Lung (tissue), 12 donors: Measurements from ENCODE around the gene HMG20B. TPM values are rescaled to one million over a fixed set of nuclear protein-coding genes. Genes with fewer than 3 reads are reported as not detected.

Source experiments
- ATAC-seq: fragments of 200-7000 bp; cut with Tn5 transposase; one replicate; pipeline ENCODE4 v1.9.1; 2020; ENCODE audit warnings: moderate number of reproducible peaks; ENCODE audit not compliant: insufficient read depth, low FRiP score
- DNase-seq, 3 donors: peaks; one replicate each; pipeline ENCODE4 v3.0.0-alpha.2; 2013 to 2017
- H3K27ac ChIP-seq, 2 donors: one replicate each; pipeline ENCODE4 v1.5.1; 2013; ENCODE audit warnings: mild to moderate bottlenecking in 2 of 2, moderate library complexity in 2 of 2, control low read depth in 1 of 2, inconsistent platforms in 1 of 2, low read depth in 1 of 2, low read length in 1 of 2
- H3K27me3 ChIP-seq, 3 donors: one replicate each; pipeline ENCODE4 v1.5.1; 2013; ENCODE audit warnings: low read length in 2 of 3; ENCODE audit not compliant: control insufficient read depth in 3 of 3, insufficient read depth in 3 of 3
- H3K36me3 ChIP-seq, 4 donors: one replicate each; pipeline ENCODE4 v1.5.1; 2013; ENCODE audit warnings: low read length in 4 of 4, mild to moderate bottlenecking in 1 of 4, moderate library complexity in 1 of 4; ENCODE audit not compliant: control insufficient read depth in 4 of 4, insufficient read depth in 4 of 4
- H3K4me1 ChIP-seq, 5 donors: one replicate each; pipeline ENCODE4 v1.5.1; 2013; ENCODE audit warnings: low read length in 5 of 5, mild to moderate bottlenecking in 2 of 5, moderate library complexity in 1 of 5; ENCODE audit not compliant: control insufficient read depth in 5 of 5, insufficient read depth in 5 of 5
- H3K4me3 ChIP-seq: one replicate; pipeline ENCODE4 v1.5.1; 2013; ENCODE audit warnings: mild to moderate bottlenecking, control low read depth, moderate library complexity
- H3K9ac ChIP-seq, 2 donors: one replicate each; pipeline ENCODE4 v1.5.1; 2013; ENCODE audit warnings: low read length in 2 of 2, control low read depth in 1 of 2; ENCODE audit not compliant: insufficient read depth in 1 of 2
- H3K9me3 ChIP-seq, 4 donors: one replicate each; pipeline ENCODE4 v1.5.1; 2013; ENCODE audit warnings: low read length in 3 of 4, mild to moderate bottlenecking in 1 of 4, moderate library complexity in 1 of 4; ENCODE audit not compliant: control insufficient read depth in 4 of 4, insufficient read depth in 3 of 4
- WGBS, 2 donors: extraction: QIAGEN DNeasy Blood & Tissue Kit; methylation state at CpG; one replicate each; pipeline ENCODE4 v1.1.7; 2013; 5-methylcytosine and 5-hydroxymethylcytosine counted together
- polyA plus RNA-seq, 2 donors: library from polyadenylated mRNA; stranded (reverse); fragments of 200-250 nt; gene quantifications; one replicate each; pipeline ENCODE4 v1.2.1, GENCODE V29; 2013
- total RNA-seq, 2 donors: library from RNA; depleted of rRNA in 1 of 2; stranded (reverse); fragments of >200 nt in 1 of 2; gene quantifications; one replicate each; pipeline ENCODE4 v1.2.1, GENCODE V29; 2014 to 2021
- TF ChIP-seq, protein P1 (sequence below): IDR thresholded peaks from 2 replicates; pipeline ENCODE4 v1.5.1; 2012; ENCODE audit warnings: mild to moderate bottlenecking; ENCODE audit errors: control extremely low read depth, extremely low read depth
- donor health status: control.
- donor health status: control.
- donor health status: Bipolar disorder and iron deficiency.
- donor health status: healthy.
- donor health status: DM: yes; HTN: yes; CAD: no.

Gene HMG20B
- total and polyA plus RNA-seq, 4 donors, result 51.1 to 93.4 (median 75.8) TPM

DNA sequence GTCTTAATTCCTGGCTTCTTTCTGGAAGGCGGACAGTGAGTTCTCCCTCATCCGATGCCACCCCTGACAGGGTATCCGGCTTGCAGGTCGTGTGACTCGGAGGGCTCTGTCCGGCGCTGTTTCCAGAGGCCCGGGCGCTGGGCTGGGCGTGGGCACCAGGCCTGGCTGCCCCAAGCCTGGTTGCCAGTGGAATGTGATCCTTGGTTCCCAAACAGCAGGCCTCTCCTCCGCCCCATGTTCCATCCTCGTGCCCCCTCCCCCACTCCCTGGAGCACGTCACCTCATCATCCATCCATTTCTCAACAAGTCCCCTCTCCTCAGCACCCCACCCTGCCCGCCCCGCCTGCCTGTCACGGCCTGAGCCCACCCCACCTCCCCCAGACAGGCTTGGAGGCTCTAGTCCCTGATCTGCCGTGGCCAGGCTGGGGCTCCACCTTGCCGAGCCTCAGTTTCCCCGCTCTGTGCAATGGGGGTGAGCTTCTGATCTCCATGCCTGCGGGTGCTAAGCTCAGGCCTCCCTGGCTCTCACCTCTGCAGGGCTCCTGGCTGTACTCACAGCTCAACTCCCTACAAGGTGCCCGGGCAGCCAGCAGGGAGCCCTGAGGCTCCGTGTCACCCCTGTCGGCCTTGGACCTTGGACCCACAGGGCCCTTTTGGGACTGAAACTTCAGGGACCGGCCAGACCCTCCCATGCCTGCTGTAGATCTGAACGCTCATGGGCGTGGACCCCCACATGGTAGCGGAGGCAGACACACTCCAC, 31.7 kb downstream of the HMG20B start:
- WGBS, 2 donors, result 64 to 72% methylated on average over 27 of the region's 27 CpGs
- peaks cover 0 to 4% (median 0%) of the 10 kb centered on the region in 4 donors for H3K36me3 ChIP-seq
- peaks cover 0 to 2% (median 0%) of the 10 kb centered on the region in 4 donors for H3K9me3 ChIP-seq
- ATAC-seq (no peak), DNase-seq (no peak)
- H3K9ac ChIP-seq, result no peak overlapping the region
- H3K27ac ChIP-seq, result peak overlapping the region in 1 of 2 donors; percentile 52
- peaks cover 0 to 33% (median 11%) of the 10 kb centered on the region in 5 donors for H3K4me1 ChIP-seq
- H3K4me3 ChIP-seq, result no peak overlapping the region
- TF ChIP-seq, protein P1, sequence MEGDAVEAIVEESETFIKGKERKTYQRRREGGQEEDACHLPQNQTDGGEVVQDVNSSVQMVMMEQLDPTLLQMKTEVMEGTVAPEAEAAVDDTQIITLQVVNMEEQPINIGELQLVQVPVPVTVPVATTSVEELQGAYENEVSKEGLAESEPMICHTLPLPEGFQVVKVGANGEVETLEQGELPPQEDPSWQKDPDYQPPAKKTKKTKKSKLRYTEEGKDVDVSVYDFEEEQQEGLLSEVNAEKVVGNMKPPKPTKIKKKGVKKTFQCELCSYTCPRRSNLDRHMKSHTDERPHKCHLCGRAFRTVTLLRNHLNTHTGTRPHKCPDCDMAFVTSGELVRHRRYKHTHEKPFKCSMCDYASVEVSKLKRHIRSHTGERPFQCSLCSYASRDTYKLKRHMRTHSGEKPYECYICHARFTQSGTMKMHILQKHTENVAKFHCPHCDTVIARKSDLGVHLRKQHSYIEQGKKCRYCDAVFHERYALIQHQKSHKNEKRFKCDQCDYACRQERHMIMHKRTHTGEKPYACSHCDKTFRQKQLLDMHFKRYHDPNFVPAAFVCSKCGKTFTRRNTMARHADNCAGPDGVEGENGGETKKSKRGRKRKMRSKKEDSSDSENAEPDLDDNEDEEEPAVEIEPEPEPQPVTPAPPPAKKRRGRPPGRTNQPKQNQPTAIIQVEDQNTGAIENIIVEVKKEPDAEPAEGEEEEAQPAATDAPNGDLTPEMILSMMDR, result no peak
- H3K27me3 ChIP-seq, result peaks cover 0 to 15% (median 0%) of the 10 kb centered on the region in 3 donors

DNA sequence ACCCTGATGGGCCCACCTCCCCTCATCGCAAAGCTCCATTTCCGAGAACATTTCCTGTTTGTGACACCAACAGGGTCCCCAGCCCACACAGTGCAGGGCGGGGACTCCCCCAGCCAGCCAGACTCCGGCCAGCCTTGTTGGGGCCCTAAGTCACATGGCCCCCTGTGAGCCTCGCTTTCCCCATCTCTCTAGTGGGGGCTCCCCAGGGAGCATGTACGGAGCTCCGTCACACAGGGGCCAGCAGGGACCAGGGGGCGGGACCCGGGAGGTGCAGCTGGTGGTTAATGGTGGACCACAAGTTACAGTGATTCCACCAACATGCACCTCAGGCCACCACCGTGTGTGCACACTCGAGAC, 32.2 kb downstream of the HMG20B start:
- no peak for ATAC-seq
- Histone ChIP-seq H3K4me1 (peaks cover 0 to 35% (median 11%) of the 10 kb centered on the region in 5 donors), H3K27ac (no peak overlapping the region), H3K9me3 (no peaks in the 10 kb centered on the region), H3K36me3 (peaks cover 0 to 4% (median 0%) of the 10 kb centered on the region in 4 donors), H3K27me3 (peaks cover 0 to 15% (median 0%) of the 10 kb centered on the region in 3 donors), H3K9ac (no peak overlapping the region), H3K4me3 (peak overlapping the region; percentile 20)
- 10 to 35% methylated on average over 11 of the region's 11 CpGs for WGBS, 2 donors
- DNase-seq, result no peak
- TF ChIP-seq, protein P1, result no peak

DNA sequence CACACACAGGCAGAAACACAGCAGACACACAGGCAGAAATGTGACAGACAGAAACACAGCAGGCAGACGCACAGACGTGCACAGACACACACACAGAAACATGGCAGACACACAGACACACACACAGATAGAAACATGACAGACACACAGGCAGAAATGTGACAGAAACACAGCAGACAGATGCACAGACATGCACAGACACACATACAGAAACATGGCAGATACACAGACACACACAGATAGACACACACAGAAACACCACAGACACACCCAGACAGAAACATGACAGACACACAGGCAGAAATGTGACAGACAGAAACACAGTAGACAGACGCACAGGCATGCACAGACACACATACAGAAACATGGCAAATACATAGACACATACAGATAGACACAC, 32.6 kb downstream of the HMG20B start:
- peak overlapping the region; percentile 20 for H3K4me3 ChIP-seq
- H3K27ac ChIP-seq, result no peak overlapping the region
- peaks cover 0 to 4% (median 0%) of the 10 kb centered on the region in 4 donors for H3K36me3 ChIP-seq
- H3K9ac ChIP-seq, result peak overlapping the region in 1 of 2 donors; percentile 14
- TF ChIP-seq, protein P1, result no peak
- ATAC-seq (no peak), DNase-seq (no peak)
- no peaks in the 10 kb centered on the region for H3K9me3 ChIP-seq
- WGBS, 2 donors, result 47 to 56% methylated on average over 3 of the region's 3 CpGs
- H3K4me1 ChIP-seq, result peaks cover 0 to 39% (median 11%) of the 10 kb centered on the region in 5 donors
- H3K27me3 ChIP-seq, result peaks cover 0 to 15% (median 0%) of the 10 kb centered on the region in 3 donors
